ENCODE measurements around the gene GPX5. TPM values are rescaled to one million over a fixed set of nuclear protein-coding genes. Genes with fewer than 3 reads are reported as not detected.
"Not testable (repeated sequence)": the region's sequence is repeated elsewhere in the genome, so short reads cannot be mapped to it uniquely, and the experiment has no call there.

The GPX5 gene
- total RNA-seq, 4 donors from 2014 or later: not detected

GRCh38 chr6:28505733-28506132 lies 19.9 kb upstream of the GPX5 start:
- Histone ChIP-seq H3K36me3 (no peaks in the 10 kb centered on the region), H3K9me3 (no peaks in the 10 kb centered on the region), H3K27me3 (no peaks in the 10 kb centered on the region), H3K4me3 (no peak overlapping the region), H3K27ac (no peak overlapping the region), H3K4me1 (no peaks in the 10 kb centered on the region)
- intact Hi-C loops (cut with DNase I; ENCODE audit: low total_unique reads): no loop called here
- no peak for DNase-seq
- TF ChIP-seq POLR2A (IDR thresholded peaks at IDR 0.05) (no peak), CTCF (IDR thresholded peaks at IDR 0.05) (no peak)

GRCh38 chr6:28506807-28507475 lies 18.7 kb upstream of the GPX5 start:
- Histone ChIP-seq H3K27ac (no peak overlapping the region), H3K27me3 (no peaks in the 10 kb centered on the region), H3K36me3 (no peaks in the 10 kb centered on the region), H3K4me3 (no peak overlapping the region), H3K9me3 (no peaks in the 10 kb centered on the region), H3K4me1 (no peaks in the 10 kb centered on the region)
- no peak for TF ChIP-seq CTCF (IDR thresholded peaks at IDR 0.05)
- no peak for TF ChIP-seq POLR2A (IDR thresholded peaks at IDR 0.05)
- no peak for DNase-seq
- intact Hi-C loops (cut with DNase I; ENCODE audit: low total_unique reads): no loop called here

- intact Hi-C loops (cut with DNase I; ENCODE audit: low total_unique reads): no loop called here
- no peak for DNase-seq
Measured at GRCh38 chr6:28511628-28512300, 13.9 kb upstream of the GPX5 start.

GRCh38 chr6:28512387-28512786 lies 13.3 kb upstream of the GPX5 start:
- H3K27me3 ChIP-seq; intact Hi-C loops (cut with DNase I; ENCODE audit: low total_unique reads); H3K4me3 ChIP-seq; H3K36me3 ChIP-seq; H3K4me1 ChIP-seq; H3K27ac ChIP-seq; DNase-seq; H3K9me3 ChIP-seq: not testable (repeated sequence)

More at GRCh38 chr6:28511628-28512300, 13.9 kb upstream of the GPX5 start:
- Histone ChIP-seq H3K36me3 (no peaks in the 10 kb centered on the region), H3K9me3 (no peaks in the 10 kb centered on the region), H3K4me3 (no peak overlapping the region), H3K27me3 (no peaks in the 10 kb centered on the region), H3K27ac (no peak overlapping the region), H3K4me1 (no peaks in the 10 kb centered on the region)
- TF ChIP-seq CTCF (IDR thresholded peaks at IDR 0.05) (no peak), POLR2A (IDR thresholded peaks at IDR 0.05) (no peak)

GRCh38 chr6:28515676-28516075 lies 10.0 kb upstream of the GPX5 start, which contains the start of gene GPX6:
GPX6 (minus strand) TSS chr6:28515793; CDS start chr6:28515743, 50 bp downstream.
- intact Hi-C loops (cut with DNase I; ENCODE audit: low total_unique reads): no loop called here
- DNase-seq: no peak
- no peaks in the 10 kb centered on the region for H3K27me3 ChIP-seq
- H3K36me3 ChIP-seq: no peaks in the 10 kb centered on the region
- no peaks in the 10 kb centered on the region for H3K9me3 ChIP-seq
- no peaks in the 10 kb centered on the region for H3K4me1 ChIP-seq
- H3K4me3 ChIP-seq: no peak within 1 kb of the TSS
- no peak for TF ChIP-seq CTCF (IDR thresholded peaks at IDR 0.05)
- no peak within 1 kb of the TSS for H3K27ac ChIP-seq
